IgD-negative memory B cell (primary cell): ENCODE measurements around the gene CGNL1. TPM values are rescaled to one million over a fixed set of nuclear protein-coding genes. Genes with fewer than 3 reads are reported as not detected.
A peak's percentile ranks its signal among the peaks of the same experiment; 100 is the strongest.

ENCODE experiments used
- H3K27ac Mint-ChIP-seq, 3 donors: one replicate each; pipeline ENCODE4 v1.8.0; 2020 to 2022; ENCODE audit warnings: mild to moderate bottlenecking in 3 of 3, mixed read lengths in 3 of 3, moderate library complexity in 1 of 3
- H3K27me3 Mint-ChIP-seq: one replicate; pipeline ENCODE4 v1.8.0; 2021; ENCODE audit warnings: mixed read lengths
- H3K36me3 Mint-ChIP-seq: one replicate; pipeline ENCODE4 v1.8.0; 2020; ENCODE audit warnings: mild to moderate bottlenecking, mixed read lengths
- H3K4me1 Mint-ChIP-seq, 3 donors: one replicate each; pipeline ENCODE4 v1.8.0; 2020 to 2022; ENCODE audit warnings: mixed read lengths in 3 of 3, mild to moderate bottlenecking in 1 of 3
- H3K4me3 Mint-ChIP-seq, 4 donors: one replicate each; pipeline ENCODE4 v1.8.0; 2020 to 2022; ENCODE audit warnings: mild to moderate bottlenecking in 4 of 4, mixed read lengths in 4 of 4, moderate library complexity in 3 of 4
- H3K9me3 Mint-ChIP-seq, 3 donors: one replicate each; pipeline ENCODE4 v1.8.0; 2020 to 2021; ENCODE audit warnings: mixed read lengths in 3 of 3, mild to moderate bottlenecking in 1 of 3
- polyA plus RNA-seq: library from polyadenylated mRNA; unstranded; fragments of 300-500 nt; fragmentation: Illumina TruSeq; gene quantifications from one replicate; pipeline ENCODE4 v1.2.3, GENCODE V29; 2021

Gene CGNL1
- polyA plus RNA-seq, 1 donor from 2014 or later: 0.16 TPM

DNA sequence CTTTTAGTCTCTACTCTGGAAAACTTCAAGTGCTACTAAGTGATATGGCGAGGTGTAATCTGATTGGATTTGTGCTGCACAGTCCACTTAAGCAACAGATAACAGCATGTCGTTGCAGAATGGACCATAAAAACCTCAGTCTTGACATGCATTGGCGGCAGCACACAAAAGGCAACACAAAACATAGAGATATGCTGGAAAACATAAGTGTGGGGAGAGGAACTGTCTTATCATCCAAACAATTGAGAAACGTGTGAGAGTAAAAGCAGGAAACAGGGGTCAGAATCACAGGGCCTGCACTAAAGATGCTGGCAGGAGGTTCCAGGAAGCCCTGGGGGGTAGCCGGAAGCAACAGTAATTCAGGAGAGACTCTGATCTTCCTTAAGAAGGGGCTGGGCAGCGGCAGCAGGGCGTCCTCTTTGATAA, 82.1 kb downstream of the CGNL1 start:
- no peaks in the 10 kb centered on the region for H3K9me3 Mint-ChIP-seq
- no peak overlapping the region for H3K27ac Mint-ChIP-seq
- no peaks in the 10 kb centered on the region for H3K27me3 Mint-ChIP-seq
- H3K4me3 Mint-ChIP-seq: no peak overlapping the region
- H3K36me3 Mint-ChIP-seq: no peaks in the 10 kb centered on the region
- no peaks in the 10 kb centered on the region for H3K4me1 Mint-ChIP-seq

DNA sequence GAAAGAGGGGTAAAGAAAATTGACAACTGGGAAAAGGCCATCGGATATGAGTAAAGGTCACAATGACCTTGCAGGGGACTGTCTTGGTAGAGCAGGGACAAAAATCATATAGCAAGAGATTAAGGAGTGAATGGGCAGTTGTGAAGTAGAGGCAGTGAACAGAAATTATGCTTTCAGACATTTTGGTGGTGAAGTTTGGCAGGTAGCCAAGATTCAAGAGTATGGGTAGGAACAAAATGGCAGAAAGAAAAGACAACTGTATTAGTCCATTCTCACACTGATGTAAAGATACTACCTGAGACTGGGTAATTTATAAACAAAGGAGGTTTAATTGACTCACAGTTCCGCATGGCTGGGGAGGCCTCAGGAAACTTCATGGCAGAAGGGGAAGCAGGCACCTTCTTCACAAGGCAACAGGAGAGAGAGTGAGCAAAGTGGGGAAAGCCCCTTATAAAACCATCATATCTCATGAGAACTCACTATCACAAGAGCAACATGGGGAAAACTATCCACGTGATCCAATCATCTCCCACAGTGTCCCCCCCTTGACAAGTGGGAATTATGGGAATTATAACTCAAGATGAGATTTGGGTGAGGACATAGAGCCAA, 84.0 kb downstream of the CGNL1 start:
- H3K4me1 Mint-ChIP-seq: no peaks in the 10 kb centered on the region
- no peak overlapping the region for H3K27ac Mint-ChIP-seq
- H3K36me3 Mint-ChIP-seq: no peaks in the 10 kb centered on the region
- peaks cover 2% of the 10 kb centered on the region for H3K27me3 Mint-ChIP-seq
- no peaks in the 10 kb centered on the region for H3K9me3 Mint-ChIP-seq
- no peak overlapping the region for H3K4me3 Mint-ChIP-seq

- H3K9me3 Mint-ChIP-seq: no peaks in the 10 kb centered on the region
- H3K4me1 Mint-ChIP-seq: no peaks in the 10 kb centered on the region
- H3K27ac Mint-ChIP-seq: no peak overlapping the region
- H3K4me3 Mint-ChIP-seq: no peak overlapping the region
- H3K27me3 Mint-ChIP-seq: peaks cover 2% of the 10 kb centered on the region
- no peaks in the 10 kb centered on the region for H3K36me3 Mint-ChIP-seq
These were observed 85.2 kb downstream of the CGNL1 start for GRCh38 chr15:57461541-57461940.

DNA sequence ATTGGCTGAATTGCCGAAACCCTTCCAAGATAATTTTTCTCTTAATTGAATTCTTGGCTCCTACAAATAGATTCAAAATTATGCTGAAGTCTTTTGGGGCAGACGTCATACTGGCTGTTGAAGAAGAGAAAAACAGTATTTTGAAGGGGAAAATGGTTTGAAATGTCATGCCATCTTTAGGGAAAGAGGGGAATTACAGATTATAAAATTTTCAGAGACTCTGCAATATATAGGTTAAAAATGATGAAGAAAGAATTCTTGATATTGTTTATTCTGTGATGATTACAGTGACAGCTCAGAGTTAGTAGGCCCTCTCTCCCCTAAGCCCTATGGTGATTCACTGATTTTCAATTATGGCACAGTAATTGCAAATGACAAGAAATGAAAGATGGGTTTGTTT, 86.1 kb downstream of the CGNL1 start:
- Mint-ChIP-seq H3K4me1 (no peaks in the 10 kb centered on the region), H3K4me3 (no peak overlapping the region), H3K27me3 (peaks cover 9% of the 10 kb centered on the region), H3K9me3 (no peaks in the 10 kb centered on the region), H3K36me3 (no peaks in the 10 kb centered on the region), H3K27ac (no peak overlapping the region)

- H3K27ac Mint-ChIP-seq: no peak overlapping the region
- H3K9me3 Mint-ChIP-seq: no peaks in the 10 kb centered on the region
- no peak overlapping the region for H3K4me3 Mint-ChIP-seq
- no peaks in the 10 kb centered on the region for H3K4me1 Mint-ChIP-seq
- H3K27me3 Mint-ChIP-seq: peaks cover 9% of the 10 kb centered on the region
- no peaks in the 10 kb centered on the region for H3K36me3 Mint-ChIP-seq
These were observed 87.1 kb downstream of the CGNL1 start for GRCh38 chr15:57463360-57463759.

DNA sequence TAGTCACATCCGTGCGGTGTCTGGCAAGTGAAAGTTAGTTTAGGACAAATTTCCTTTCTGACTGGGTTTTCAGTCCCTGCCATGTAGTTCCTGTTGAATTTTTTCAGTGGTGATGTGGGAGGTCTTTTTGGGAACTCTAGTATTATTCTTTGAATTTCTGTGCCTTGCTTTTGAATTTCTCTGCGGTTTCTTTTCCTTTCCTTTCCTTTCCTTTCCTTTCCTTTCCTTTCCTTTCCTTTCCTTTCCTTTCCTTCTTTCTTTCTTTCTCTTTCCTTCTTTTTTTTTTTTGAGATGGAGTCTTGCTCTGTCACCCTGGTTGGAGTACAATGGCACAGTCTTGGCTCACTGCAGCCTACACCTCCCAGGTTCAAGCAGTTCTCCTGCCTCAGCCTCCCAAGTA, 88.2 kb downstream of the CGNL1 start:
- no peaks in the 10 kb centered on the region for H3K9me3 Mint-ChIP-seq
- no peaks in the 10 kb centered on the region for H3K36me3 Mint-ChIP-seq
- no peak overlapping the region for H3K4me3 Mint-ChIP-seq
- H3K27ac Mint-ChIP-seq: no peak overlapping the region
- no peaks in the 10 kb centered on the region for H3K4me1 Mint-ChIP-seq
- H3K27me3 Mint-ChIP-seq: peaks cover 14% of the 10 kb centered on the region

- no peaks in the 10 kb centered on the region for H3K9me3 Mint-ChIP-seq
- H3K27ac Mint-ChIP-seq: no peak overlapping the region
- no peak overlapping the region for H3K4me3 Mint-ChIP-seq
- no peaks in the 10 kb centered on the region for H3K36me3 Mint-ChIP-seq
- H3K4me1 Mint-ChIP-seq: no peaks in the 10 kb centered on the region
- H3K27me3 Mint-ChIP-seq: peaks cover 22% of the 10 kb centered on the region
These were observed 92.2 kb downstream of the CGNL1 start for GRCh38 chr15:57468486-57468885.

- Mint-ChIP-seq H3K4me1 (no peaks in the 10 kb centered on the region), H3K27ac (no peak overlapping the region), H3K27me3 (peaks cover 26% of the 10 kb centered on the region)
These were observed 94.2 kb downstream of the CGNL1 start for GRCh38 chr15:57470543-57470942.

GRCh38 chr15:57472861-57473260, 96.6 kb downstream of the CGNL1 start:
- no peaks in the 10 kb centered on the region for H3K4me1 Mint-ChIP-seq
- H3K27ac Mint-ChIP-seq: no peak overlapping the region
- H3K9me3 Mint-ChIP-seq: no peaks in the 10 kb centered on the region
- no peak overlapping the region for H3K4me3 Mint-ChIP-seq
- no peaks in the 10 kb centered on the region for H3K36me3 Mint-ChIP-seq
- peaks cover 22% of the 10 kb centered on the region for H3K27me3 Mint-ChIP-seq

More at GRCh38 chr15:57470543-57470942, 94.2 kb downstream of the CGNL1 start:
- no peaks in the 10 kb centered on the region for H3K9me3 Mint-ChIP-seq
- no peaks in the 10 kb centered on the region for H3K36me3 Mint-ChIP-seq
- no peak overlapping the region for H3K4me3 Mint-ChIP-seq

GRCh38 chr15:57476533-57476975, 100.2 kb downstream of the CGNL1 start:
- H3K4me1 Mint-ChIP-seq: no peaks in the 10 kb centered on the region

DNA sequence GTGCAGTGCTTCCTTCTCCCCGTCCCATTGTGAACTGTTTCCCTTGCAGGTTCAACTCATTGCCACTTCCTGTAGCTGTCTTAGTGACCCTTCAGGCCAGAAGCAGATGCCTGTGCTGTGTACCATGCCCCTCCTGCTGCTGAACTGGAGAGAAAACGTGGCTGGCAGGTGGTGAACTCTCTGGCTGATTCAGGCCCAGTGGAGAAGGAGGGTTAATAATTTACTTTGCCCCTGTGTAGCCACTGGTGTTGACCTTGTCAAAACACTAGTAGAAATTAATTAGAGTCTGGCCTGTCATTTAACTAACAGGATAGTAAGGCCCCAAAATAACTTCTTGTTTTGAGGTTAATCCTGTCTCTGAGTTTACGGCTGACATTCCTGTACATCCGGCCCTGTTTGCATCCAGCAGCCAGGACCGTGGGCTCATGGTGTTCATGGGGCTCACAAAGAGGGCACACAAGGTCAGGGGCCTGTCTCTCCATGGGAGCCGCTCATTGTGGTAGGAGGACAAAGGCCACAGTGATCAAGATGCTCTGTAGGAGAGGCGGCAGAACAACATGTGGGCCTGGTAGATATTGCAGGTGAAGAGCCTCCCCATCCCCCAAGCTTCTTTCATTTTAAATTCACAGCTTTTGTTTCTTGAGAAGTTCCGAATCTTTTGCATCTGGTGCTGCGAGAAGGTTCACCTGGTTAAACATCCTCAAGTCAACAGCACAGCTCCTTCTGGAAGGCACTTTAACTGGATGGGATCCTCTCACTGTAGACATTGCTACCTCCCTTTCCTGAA, 101.6 kb downstream of the CGNL1 start:
- H3K9me3 Mint-ChIP-seq: no peaks in the 10 kb centered on the region
- H3K4me3 Mint-ChIP-seq: no peak overlapping the region
- H3K36me3 Mint-ChIP-seq: no peaks in the 10 kb centered on the region
- H3K27ac Mint-ChIP-seq: no peak overlapping the region
- no peaks in the 10 kb centered on the region for H3K4me1 Mint-ChIP-seq
- peaks cover 8% of the 10 kb centered on the region for H3K27me3 Mint-ChIP-seq

More at GRCh38 chr15:57476533-57476975, 100.2 kb downstream of the CGNL1 start:
- Mint-ChIP-seq H3K36me3 (no peaks in the 10 kb centered on the region), H3K4me3 (no peak overlapping the region), H3K27me3 (peaks cover 12% of the 10 kb centered on the region), H3K9me3 (no peaks in the 10 kb centered on the region), H3K27ac (no peak overlapping the region)

- Mint-ChIP-seq H3K36me3 (no peaks in the 10 kb centered on the region), H3K27ac (no peak overlapping the region), H3K4me3 (no peak overlapping the region), H3K4me1 (no peaks in the 10 kb centered on the region), H3K27me3 (peaks cover 6% of the 10 kb centered on the region), H3K9me3 (peaks cover 0 to 2% (median 0%) of the 10 kb centered on the region in 3 donors)
These were observed 102.7 kb downstream of the CGNL1 start for GRCh38 chr15:57479005-57479404.

DNA sequence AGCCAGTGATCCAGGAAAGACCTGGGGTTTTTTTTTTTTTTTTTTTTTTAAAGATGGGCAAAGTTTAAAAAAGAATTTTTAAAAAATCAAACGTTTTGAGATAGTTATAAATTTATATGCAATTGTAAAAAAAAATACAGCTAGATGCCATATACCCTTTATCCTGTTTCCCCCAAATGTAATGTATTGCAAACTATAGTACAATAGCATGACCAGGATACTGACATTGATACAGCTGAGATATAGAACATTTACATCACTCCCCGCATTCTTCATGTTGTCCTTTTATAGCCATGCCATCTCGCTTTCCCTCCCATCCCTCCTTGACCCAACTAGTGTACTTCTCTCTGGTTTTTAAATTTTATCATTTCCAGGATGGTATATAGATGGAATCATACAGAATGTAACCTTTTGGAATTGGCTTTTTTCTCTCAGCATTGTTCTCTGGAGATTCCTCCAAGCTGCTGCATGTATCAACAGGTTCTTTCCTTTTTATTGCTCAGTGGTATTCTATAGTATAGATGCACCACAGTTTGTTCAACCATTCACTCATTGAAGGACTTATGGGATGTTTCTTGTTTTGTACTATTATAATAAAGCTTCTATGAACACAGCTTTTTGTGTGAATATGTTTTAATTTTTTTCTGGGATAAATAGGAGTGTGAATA, 104.9 kb downstream of the CGNL1 start:
- peaks cover 2% of the 10 kb centered on the region for H3K27me3 Mint-ChIP-seq
- no peak overlapping the region for H3K4me3 Mint-ChIP-seq
- no peaks in the 10 kb centered on the region for H3K4me1 Mint-ChIP-seq
- no peak overlapping the region for H3K27ac Mint-ChIP-seq
- H3K36me3 Mint-ChIP-seq: no peaks in the 10 kb centered on the region
- peaks cover 0 to 2% (median 0%) of the 10 kb centered on the region in 3 donors for H3K9me3 Mint-ChIP-seq

- no peak overlapping the region for H3K27ac Mint-ChIP-seq
- H3K36me3 Mint-ChIP-seq: no peaks in the 10 kb centered on the region
- H3K9me3 Mint-ChIP-seq: peaks cover 0 to 2% (median 0%) of the 10 kb centered on the region in 3 donors
- H3K4me1 Mint-ChIP-seq: no peaks in the 10 kb centered on the region
- peaks cover 7% of the 10 kb centered on the region for H3K27me3 Mint-ChIP-seq
- peak overlapping the region in 1 of 4 donors; percentile 17 for H3K4me3 Mint-ChIP-seq
These were observed 109.6 kb downstream of the CGNL1 start for GRCh38 chr15:57485869-57486268.

DNA sequence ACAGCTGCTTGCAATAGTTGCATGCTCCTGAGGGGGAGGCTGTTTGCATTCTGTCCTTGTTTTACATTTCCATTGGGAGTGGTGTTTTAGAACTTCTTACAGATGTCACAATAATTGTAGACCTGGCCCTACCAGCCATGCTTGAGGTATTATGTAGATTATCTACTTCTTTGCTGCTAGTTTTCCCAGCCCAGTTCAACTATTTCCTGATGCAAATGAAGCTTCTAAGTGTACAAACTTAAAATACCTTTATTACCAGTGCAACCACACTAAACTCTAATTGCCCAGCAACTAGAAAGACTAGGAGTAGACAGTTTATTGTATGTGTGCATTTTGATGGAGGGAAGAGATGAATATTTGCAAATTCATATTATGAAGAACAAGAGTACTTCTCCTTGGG, 110.5 kb downstream of the CGNL1 start:
- no peaks in the 10 kb centered on the region for H3K36me3 Mint-ChIP-seq
- peaks cover 7% of the 10 kb centered on the region for H3K27me3 Mint-ChIP-seq
- H3K4me3 Mint-ChIP-seq: no peak overlapping the region
- H3K4me1 Mint-ChIP-seq: no peaks in the 10 kb centered on the region
- H3K9me3 Mint-ChIP-seq: peaks cover 0 to 2% (median 0%) of the 10 kb centered on the region in 3 donors
- no peak overlapping the region for H3K27ac Mint-ChIP-seq
